T-helper 1 cell treated with Interleukin-12 subunit alpha and Interleukin-12 subunit beta and Interleukin-4 antibody, amounts not matched to agents 30 ng/mL and 1 ng/mL, for 36 hours (primary cell): Measurements from ENCODE around the gene ADRA2C. TPM values are rescaled to one million over a fixed set of nuclear protein-coding genes. Genes with fewer than 3 reads are reported as not detected.
"Not testable (repeated sequence)": the region's sequence is repeated elsewhere in the genome, so short reads cannot be mapped to it uniquely, and the experiment has no call there.

ENCODE experiments used
- intact Hi-C: fragments of 100-400 bp; cut with micrococcal nuclease; formaldehyde crosslinking; loops from one replicate; pipeline ENCODE4 v1.15.1; 2024
- total RNA-seq: library from RNA; stranded (reverse); gene quantifications from 2 replicates; pipeline ENCODE4 v1.2.3, GENCODE V29; 2022

ADRA2C gene
- total RNA-seq, 1 donor from 2014 or later, result not detected

DNA sequence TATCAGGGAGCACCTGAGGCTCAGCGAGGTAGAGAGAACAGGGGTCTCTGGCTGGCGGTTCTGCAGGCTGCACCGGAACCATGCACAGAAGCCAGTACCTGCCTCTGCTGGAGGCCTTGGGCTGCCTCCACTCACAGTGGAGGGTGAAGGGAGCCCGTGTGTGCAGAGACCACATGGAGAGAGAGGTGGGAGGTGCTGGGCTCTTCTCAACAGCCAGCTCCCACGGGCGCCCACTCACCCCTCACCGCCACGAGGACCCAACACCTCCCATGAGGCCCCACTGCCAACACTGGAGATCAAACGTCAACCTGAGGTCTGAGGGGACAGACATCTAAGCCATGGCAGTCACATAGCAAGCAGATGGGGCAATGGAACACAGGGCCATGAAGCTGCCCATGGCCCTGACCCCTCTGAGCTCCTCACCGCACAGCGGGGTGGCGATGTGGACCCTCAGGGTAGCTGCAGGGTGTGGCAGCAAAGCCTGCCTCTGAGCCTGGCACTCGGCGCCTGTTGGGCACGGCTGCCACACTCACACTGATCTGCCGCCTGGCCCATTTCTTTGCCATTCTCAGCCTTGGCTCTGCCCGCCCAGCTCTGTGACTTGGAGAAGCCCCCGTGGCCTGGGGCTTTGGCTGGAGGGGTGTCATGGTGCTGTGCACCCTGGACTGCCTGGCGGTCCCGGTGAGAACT is 44.8 kb downstream of the ADRA2C start:
- intact Hi-C loops, result no loop called here

DNA sequence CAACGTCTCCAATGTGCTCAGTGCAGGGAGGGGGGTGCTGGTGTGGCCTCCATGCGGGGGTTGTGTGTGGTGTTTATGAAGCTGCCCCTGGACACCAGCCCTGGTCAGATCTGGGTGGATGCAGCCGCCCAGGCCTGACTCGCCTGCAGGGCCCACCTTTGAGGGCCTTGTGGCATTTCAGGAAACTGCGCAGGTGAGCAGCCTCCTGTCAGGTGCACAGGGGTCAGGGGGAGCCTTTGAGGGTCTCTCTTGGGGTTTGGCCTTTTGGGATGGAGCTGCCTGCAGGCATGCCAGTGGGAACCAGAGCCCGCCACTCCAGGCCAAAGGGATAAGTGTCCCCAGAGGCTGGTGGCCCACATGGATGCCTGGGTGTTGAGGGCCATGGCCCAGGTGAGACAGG is 45.4 kb downstream of the ADRA2C start:
- intact Hi-C loops, result no loop called here

DNA sequence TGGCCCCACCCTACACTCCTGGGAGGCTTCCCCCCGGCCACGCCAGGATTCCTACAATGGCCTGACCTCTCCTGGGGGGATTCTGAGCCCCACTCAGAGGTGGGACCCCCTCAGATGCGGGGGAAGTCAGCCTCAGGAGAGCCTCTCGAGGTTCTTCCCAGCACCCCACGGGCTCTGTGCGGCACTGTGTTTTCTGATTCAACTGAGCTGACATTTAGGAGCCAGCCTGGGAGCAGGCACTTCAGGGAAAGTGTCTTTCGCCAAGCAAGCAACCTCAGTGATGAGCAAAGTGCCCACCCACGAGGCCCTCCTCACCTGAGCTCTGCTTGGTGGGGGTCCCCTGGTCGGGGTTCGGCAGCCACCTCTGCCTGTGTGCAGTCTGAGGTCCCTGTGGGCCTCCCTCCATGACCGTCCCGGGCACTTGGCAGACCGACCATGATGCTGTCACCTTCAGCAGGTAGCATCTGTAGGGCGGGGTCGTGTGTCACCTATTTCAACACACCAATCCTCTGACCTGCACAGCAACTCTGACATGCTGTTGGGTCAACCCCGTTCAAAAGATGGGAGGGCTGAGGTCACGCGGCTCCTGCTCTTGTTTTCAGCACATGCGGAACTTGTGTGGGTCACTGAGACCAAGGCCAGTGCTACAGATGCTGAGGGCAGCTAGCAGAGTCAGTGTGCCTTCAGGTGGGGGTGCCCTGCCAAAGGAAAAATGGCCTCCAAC is 46.2 kb downstream of the ADRA2C start:
- intact Hi-C loops, result no loop called here

DNA sequence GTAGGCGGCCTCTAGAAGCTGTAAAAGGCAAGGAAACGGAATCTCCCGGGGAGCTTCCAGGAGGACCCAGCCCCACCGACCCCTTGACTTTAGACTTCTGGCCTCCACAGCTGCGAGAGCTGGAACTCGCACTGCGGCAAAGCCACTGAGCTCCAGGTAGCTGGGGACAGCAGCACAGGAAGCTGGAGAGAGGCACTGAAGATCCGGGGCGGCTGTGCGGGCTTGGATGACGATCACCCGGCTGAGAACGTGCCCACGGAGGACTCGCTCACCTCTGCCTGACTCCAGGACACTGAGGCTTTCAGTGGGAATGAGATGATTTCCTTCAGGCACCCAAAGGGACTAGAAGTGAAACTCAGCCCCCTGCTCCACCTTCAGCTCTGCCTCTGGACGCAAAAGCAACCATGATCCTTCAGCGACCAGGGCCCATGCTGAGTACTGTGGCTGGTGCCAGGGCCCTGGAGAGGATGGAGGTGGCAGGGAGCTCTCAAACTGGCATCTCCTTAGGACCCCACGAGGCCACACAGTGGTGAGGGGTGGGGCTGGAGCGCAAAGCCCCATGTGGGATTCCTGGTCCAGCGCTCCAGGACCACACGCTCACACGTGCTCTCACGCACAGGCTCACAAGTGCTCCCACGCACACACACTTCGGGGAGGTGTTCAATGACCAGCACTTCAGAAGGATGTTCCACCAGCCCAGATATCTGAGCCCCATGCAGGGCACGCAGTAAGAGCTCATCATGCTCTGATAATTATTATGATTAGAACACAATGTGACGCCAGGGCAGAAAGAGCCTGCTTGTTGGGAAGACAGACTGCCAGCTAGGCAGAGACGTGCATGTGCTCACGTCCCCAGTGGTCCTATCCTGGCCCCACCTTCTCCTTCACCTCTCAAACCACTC is 47.2 kb downstream of the ADRA2C start:
- intact Hi-C loops, result no loop called here

DNA sequence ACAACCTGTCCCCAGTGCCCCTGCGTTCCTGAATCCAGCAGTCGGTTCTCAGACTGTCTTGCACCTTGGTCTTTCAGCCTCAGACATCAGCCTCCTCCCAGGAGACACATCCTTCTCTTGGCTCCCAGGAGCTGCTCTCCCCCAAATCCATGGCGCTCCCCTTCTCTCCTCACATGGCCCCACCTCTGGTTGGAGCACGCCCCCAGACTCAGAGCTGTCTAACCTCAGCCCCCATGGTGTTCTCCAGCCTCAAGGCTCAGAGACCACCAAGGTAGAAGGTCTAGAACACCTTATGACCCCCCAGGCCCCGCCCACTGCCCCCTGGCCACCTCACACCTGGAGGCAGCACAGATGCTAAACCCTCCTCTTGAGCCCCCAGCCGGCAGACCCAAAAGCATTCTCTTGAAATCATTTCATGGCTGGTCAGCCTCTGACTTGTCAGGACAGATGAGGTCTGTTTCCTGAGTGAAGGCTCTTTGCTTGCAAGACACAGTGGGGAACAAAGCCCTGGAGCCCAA is 47.9 kb downstream of the ADRA2C start:
- intact Hi-C loops, result no loop called here

DNA sequence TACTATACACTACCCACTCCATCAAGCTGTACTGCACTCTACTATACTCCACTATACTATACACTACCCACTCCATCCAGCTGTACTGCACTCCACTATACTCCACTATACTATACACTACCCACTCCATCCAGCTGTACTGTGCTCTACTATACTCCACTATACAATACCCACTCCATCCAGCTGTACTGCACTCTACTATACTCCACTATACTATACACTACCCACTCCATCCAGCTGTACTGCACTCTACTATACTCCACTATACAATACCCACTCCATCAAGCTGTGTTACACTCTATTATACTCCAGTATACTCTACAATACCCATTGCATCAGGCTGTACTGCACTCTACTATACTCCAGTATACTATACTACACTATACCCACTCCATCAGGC is 48.7 kb downstream of the ADRA2C start:
- intact Hi-C loops, result not testable (repeated sequence)

DNA sequence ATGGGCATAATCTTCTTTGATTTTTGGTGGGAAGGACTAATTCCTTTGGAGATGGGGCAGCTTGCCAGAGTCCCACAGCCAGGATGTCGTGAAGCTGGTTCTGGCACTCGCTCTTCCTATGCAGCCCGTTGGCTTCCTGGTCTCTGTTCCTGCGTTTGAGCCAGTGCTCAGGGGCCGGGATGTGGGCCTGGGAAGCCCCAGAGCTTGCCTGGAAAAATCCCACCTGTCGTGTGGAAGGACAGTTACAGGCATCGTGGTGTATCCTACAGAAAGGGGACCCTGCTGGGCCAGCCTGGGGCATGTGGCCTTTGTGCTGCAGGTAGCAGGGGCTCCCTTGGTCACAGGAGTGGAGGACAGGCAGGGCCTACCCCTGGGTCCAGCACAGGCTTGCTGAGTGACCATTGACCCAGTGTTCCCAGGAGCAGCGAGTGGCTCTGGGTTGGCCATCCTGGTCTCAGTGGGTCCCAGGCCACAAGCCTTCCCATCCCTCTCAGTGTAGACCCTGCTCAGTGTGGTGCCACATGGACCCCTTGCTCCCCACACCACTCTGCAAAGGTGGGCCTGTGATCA is 50.2 kb downstream of the ADRA2C start:
- intact Hi-C loops, result no loop called here

DNA sequence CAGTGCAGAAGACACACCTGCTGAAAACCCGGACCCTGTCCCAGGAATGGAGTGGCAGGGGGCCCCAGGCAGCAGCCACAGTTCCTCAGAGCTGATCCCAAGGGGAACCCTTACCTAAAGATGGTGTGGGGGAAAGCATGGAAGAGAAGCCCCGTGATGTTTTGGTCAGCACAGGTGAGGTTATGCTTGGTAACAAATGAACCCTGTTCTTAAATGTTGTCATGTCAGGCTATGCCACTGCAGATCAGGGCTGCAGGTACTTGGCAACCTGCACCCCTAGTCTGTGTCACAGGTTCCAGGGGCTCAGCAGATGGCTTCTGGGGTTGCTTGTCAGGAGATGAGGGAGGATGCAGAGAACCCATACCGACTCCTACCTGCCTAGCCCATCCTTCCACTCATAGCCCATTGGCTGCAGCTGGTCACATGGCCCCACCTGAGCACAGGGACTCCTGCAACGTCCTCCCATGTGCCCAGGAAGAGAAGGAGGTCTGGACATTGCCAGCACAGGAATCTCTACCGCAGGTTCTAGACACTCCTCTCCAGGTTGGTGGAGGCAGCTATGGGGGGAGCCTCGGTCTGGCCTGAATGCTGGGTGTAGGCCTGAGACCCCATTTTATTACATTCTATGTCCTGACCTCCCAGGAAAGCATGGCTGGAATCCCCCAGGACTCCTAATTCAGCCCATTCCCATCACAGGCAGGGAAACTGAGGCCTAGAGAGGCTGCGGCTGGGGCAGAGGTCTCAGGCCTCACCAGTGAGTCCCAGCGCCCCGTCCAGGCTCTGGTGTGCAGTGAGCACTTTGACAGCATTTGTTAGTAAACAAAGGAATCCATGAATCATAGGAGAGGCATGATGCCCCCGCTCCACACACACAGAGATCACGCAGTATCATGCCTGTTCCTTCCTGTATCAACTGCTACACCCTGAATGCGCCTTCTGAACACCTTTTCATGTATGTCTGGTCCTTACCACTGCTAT is 51.1 kb downstream of the ADRA2C start:
- intact Hi-C loops, result no loop called here

Other genes with a start within 250 kb of the ADRA2C start
- gene LRPAP1, start 234.0 kb upstream of the ADRA2C start, total RNA-seq, result 74.1 and 77.1 TPM in 2 replicates